Dedifferentiated amniotic fluid mesenchymal stem cell (primary cell): ENCODE results near the gene TDRD3.

Experiments
- DNase-seq: peaks from one replicate; pipeline ENCODE4 v3.0.0-alpha.2; 2016; ENCODE audit errors: extremely low spot score

TDRD3 gene

DNA sequence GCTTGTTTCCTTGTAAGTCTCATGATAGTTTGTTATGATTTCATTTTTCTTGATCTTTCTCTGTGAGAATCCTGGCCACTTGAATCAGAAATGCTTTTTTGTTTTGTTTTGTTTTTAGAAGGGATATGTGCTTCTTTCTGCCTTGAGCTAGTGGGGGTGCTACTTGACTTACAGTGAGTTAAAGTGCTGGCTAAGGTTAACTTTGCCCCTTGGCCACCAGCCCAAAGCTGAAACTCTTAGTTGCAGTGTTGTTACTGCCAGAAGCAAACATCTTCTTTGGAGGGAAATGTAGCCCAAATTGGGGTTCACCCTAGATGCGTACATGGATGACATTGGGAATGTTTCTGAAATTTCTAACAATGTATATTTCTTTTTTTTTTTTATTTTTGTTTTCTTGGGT lies 57.4 kb downstream of the TDRD3 start:
- DNase-seq: no peak

DNA sequence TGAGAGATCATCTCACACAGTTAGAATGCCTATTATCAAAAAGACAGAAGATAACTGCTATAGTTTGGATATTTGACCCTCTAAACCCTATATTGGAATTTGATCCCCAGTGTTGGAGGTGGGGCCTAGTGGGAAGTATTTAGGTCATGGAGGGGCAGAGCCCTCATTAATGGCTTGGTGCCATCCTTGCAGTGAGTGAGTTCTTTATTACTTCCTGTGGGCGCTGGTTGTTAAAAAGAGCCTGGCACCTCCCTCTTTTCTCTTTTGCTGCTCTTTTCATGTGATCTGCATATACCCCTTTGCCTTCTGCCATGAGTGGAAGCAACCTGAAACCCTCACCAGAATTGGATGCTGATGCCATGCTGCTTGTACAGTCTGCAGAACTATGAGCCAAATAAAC lies 66.8 kb downstream of the TDRD3 start:
- DNase-seq: no peak

DNA sequence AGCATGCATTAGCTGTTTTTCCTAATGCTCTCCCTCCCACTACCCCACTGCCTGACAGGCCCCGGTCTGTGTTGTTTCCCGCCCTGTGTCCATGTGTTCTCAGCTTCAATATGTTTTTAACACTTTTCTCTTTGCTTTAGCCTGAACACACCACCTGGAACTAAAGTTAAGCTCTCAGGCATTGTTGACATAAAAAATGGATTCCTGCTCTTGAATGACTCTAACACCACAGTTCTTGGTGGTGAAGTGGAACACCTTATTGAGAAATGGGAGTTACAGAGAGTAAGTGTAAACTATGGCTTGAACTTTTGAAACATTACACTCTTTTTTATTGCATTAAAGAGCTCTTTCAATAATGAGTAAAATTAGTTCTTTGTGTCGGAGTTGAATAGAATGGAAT lies 70.1 kb downstream of the TDRD3 start:
- DNase-seq: no peak

DNA sequence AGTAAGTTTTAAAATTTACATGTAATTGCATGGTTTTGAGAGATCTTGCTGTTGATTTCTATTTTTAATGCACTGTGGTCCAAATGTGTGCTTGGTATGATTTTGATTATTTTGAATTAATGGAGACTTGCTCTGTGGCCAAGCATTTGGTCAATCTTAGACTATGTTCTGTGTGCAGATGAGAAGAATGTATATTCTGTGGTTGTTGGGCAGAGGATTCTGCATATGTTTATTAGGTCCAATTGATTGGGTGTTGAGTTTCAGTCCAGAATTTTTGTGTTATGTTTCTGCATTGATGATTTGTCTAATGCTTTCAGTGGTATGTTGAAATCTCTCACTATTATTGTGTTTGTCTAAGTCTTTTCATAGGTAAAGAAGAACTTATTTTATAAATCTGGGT lies 82.3 kb downstream of the TDRD3 start:
- no peak for DNase-seq

DNA sequence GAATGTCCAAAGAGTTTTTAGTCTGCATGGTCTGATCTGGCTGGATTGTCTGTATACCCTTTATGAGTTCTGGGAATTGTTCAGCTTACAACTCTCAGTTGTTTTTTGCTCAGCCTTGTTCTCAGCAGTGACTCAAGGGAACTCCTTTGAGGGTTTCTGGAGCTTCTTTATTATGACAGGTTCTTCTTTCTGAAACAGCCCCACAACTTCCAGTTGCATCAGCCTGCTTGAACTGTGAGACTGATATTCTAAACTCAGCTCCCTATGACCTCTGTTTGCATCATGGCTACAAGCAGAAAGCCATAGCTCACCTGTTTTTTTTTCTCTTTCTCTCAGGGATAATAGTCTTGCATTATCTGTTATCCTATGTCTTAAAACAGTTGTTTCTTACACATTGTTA lies 85.0 kb downstream of the TDRD3 start:
- DNase-seq: no peak

DNA sequence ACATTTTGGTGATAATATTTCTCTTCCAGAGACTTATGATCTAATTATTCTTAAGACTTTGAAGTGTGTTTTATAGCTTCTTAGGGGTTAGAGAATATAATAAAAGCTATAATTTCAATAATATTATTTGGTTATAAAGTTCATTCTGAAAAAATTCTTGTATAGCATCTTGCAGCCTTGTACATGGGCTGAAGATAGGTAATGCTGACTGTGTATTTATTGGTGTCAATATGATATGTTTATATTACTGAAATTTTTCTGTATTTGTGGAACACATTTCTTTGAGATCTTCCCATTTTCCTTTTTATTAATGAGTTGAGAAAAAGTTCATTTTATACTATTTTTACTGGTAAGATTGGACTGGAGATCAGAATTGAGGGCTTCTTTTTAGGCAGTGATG lies 87.8 kb downstream of the TDRD3 start:
- no peak for DNase-seq

DNA sequence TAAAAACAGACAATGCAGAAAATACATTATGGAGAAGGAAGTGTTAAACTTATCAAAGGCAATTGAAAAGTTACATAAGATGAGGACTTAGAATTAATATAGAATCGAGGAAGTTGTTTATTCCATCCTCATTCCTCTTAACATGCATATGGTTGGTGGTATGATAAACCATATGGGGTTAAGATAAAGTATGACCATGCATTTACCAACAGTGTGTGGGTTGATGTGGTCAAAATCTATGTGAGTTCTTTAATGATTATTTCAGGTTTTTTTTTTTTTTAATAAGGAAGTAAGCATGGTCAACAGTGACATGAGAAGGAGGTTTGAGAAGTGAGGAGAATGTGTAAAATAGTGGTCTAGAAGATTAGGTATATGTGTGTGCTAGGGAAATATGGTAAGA lies 94.5 kb downstream of the TDRD3 start:
- no peak for DNase-seq

DNA sequence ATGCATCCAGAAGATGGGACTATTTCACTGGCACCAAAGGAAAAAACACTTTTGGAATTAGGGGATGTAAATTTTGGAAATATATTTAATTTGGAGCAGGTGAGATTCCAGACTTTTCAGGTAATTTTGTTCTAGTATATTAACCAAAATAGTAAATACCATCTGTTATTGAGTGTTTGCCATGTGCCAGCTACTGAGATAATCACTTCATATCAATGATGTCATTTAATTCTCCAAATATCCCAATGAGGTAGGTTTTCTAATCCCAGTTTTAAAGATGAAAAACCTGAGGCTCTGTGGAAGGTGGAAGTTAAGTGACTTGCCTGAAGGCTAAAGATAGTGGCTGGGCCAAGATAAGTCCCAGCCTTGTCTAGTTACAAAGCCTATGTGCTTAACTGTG lies 95.2 kb downstream of the TDRD3 start:
- no peak for DNase-seq

DNA sequence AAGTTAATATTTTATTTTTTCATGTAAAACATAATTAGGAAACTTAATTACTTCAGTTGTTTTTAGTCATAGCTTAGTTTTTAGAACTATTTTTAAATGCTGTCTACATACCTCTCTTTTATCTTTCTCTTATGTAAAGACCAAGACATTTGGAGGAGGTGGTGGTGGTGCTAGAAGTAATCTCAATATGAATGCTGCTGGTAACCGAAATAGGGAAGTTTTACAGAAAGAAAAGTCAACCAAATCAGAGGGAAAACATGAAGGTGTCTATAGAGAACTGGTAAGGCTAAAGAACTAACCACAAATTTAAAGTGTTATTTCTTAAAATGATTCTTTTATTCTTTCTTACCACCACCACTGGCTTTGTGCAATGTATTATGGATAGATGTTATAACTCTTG lies 97.3 kb downstream of the TDRD3 start:
- no peak for DNase-seq

DNA sequence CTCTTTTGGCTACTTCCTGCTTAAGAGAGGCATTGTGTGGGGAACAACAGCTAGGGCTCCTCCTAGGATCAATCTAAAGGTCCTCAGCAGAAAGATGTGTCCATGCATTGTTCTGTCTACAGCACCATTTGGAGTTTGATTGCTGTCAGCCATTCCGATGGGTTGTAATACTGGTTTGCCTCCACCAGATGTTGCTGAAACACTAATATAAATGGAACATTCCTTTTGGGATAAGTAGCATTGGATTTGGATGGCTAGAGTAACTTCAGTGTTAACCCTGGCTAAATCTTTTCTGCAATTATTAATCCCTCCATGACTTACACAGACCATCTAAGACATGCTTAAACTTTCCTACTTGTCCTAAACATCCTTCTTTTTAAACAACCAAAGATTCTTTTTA lies 104.2 kb downstream of the TDRD3 start:
- DNase-seq: no peak

DNA sequence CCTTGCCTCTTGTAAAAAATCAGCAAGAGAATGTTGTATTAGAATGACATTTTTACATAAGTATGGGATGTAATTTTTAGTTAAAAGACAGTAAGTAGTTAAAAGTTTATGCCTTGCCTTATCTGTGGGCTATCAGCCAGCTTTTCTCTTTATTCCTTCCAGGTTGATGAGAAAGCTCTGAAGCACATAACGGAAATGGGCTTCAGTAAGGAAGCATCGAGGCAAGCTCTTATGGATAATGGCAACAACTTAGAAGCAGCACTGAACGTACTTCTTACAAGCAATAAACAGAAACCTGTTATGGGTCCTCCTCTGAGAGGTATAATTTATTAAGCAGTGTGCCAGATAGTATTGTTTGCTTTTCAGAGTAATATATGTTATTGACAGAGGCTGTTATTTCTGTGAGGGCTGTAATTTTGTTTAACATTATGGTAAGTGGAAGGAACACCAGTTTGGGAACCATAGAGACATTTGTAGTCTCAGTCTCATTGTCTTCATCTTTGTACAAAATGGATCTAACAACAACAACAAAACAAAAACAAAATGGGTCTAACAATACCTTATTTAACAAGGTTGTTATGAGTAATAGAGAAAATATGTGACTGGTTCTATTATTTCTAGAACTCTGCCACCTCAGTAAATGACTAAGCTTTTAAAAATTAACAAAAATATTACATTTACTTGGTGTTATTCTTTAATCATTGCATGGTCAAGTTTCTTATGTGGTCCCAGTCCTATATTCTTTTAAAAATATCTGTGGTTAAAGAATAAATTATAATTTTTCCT lies 112.8 kb downstream of the TDRD3 start:
- no peak for DNase-seq

DNA sequence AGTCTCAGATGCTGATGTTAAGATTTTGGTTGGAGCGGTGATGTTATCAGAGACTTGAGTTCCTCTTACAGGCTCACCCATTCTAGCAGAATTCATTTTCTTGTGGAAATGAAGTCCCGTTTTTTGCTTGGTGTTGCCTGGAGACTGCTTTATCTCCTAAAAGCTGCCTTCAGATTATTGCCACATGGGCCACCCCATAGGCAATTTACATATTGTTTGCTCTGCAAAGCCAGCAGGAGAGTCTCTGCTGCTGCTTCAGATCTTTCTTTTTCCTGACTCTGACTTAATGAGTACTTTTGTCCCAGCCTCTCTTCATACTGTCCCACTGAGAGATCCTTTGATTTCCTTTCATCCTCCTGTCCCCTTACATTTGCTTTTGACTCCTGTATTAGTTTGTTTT lies 114.6 kb downstream of the TDRD3 start:
- no peak for DNase-seq

DNA sequence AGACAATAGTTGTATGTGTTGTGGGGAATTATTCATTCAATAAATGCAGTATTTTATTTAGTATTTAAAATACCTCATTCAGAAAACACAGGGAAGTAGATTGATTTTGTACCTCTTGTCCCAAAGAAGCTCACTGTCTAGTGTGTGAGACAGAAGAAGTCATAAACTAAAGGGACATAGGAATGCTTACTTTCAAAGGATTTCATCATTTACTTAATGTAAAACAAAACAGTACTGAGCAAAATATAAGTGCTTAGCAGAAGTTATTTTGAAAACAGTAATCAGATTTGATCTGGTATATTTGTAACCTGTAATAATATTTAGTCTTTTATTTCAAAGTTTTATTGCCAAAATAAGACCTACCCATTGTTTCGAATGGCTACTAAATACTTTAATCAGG lies 117.9 kb downstream of the TDRD3 start:
- DNase-seq: peak; percentile 63

DNA sequence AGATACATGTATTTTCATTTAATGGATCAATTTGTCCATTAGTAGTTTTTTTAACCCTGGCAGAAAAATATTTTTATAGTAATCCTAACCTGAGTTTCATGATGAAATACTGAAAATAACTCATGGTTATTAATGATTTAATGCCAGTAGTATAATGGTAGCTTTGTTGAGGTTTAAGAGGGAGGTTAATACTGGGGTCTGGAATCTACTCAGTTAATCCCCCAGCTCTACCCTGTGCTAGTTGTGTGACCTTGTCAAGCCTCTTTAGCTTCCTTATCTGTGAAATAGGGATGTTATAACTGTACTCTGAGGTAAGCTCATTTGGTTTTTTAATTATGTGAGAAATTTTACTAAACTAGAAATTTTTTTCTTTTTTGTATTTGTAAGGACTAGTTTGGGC lies 122.5 kb downstream of the TDRD3 start:
- DNase-seq: no peak

DNA sequence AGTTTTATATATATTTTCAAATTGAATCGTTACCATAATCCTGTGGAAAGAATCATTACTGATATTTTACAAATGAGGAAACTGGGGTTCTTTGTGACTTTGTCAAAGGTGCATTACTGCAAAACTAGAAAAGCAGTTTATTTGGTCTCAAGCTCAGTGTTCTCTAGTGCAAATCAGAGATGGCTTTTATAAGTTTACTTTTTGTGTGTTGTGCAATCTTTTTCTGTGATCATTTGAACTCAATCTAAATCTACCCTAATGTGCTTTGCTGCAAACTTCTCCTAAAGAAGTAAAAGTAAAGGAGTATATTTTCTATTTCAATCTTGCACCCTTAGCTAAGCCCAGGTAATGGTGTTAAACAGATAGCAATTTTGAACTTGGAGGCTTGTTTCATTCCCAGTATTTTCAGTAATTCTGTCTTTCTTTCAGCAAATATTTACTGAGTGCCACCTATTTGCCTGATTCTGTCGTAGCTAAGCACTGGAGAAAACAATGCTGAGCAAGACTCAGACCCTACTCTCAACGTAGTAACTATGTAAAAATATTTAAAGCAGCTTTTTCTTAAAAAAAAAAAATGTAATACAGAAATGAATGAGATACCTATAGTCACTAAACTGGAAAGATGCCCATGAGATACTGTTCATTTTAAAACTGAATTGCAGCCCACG lies 124.0 kb downstream of the TDRD3 start:
- no peak for DNase-seq

DNA sequence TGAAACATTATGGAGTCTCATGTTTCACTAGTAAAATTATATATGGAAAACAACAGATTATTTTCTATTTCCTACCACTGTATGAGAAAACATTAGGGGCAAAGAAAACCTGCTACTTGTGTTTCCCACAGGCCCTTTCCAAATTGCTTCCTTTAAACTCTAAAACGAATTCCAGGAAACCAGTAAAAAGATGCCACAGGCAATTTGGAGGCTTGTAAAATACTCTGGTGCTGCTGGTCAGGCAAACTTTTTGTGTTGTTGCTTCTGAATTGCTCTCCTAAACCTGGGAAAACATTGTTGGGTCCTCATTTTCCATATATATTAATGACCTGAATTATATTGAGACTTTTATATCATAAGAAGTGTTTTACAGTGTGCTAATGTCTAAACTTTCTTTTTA lies 141.5 kb downstream of the TDRD3 start:
- no peak for DNase-seq

DNA sequence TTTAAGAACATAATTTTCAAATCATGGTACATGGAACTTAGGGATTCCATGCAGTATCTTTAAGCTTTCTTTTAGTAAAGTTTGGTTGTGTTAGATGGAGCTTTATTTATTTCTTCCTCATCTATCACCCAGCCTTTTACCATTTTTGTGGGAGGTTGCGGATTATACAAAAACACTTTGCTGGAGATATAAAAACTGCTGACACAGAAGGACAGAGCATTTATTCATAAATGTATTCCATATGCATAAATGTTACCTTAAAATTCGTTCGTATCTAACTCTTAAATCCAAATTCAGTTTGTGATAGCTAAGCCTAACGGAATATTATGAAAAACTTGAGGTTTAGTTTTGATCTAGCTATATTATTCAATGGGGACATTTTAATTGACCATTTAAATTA lies 143.3 kb downstream of the TDRD3 start:
- no peak for DNase-seq

DNA sequence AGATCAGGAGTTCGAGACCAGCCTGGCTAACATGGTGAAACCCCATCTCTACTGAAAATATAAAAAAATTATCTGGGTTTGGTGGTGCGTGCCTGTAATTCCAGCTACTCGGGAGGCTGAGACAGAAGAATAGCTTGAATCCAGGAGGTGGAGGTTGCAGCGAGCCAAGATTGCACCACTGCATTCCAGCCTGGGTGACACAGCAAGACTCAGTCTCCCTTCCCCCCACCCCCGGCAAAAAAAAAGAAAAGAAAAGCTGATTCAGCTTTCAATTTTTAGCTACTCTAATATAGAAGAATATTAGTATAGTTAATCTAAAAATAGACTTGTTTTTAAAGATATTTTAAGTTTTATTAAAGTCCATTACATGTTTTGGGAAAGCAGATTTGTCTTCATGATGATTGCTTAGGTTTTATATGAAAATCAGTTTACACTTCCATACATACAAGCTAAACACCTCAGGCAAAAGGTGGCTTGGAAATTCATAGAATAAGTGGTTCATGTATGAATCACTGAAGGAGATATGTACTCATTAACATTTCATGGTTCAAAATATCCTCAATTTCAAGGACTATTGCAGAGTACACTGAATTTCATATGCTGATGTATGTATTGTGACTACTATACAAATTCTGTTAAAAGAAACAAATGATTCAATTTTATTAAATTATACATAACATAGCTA lies 165.2 kb downstream of the TDRD3 start:
- no peak for DNase-seq

DNA sequence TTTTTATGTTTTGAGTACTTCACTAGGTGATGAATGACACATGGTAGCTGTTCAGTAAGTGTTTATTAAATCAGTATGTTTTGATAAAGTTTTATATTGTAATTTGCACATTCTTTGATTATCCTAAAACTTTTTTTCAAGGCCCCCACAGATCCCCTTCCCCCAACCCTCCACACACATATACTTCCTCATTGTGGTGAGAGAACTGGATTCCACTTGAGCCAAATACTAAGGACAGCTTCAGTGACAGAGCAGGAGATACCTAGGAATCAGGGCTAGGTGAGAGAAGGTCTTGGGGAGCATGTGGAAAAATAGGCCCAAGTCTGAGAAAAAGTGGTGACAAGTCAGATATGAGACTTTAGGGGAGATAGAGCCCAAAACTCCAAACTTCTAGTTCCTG lies 174.6 kb downstream of the TDRD3 start:
- DNase-seq: no peak

DNA sequence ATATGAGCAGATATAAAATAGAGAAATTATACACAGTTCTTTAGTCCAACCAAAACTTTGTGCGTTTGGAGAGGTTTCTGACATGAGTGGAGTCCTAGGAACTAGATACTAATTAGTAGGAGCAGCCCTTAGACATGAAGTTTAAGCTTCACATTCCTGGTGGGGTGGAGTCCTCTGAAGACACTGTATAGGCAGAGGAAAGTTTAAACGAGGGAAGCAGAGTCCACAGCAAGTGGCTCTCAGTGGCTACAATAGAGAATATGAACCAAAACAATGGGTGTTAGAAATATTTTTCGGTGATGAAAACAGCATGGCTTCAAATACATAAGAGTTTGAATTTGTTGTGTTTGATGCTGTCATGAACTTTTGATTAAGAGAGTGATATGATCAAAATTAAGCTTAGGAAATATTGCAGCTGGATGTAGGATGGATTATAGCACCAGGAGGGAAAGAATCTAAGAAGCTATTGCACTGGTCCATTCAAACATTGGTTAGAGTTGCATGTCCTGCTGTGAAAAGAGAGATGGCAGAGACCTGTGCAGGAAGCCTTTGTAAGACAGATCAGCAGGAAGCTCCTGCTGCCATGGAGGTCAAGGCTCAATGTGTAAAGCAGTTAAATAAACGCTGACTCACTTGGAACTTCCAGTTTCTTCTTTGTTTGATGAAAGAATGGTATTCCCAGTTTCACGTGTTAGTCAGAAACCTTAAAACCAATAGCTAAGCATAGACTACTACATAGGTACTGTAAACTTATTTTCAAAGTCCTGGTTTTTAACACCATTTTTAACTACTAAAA lies 175.2 kb downstream of the TDRD3 start:
- no peak for DNase-seq

DNA sequence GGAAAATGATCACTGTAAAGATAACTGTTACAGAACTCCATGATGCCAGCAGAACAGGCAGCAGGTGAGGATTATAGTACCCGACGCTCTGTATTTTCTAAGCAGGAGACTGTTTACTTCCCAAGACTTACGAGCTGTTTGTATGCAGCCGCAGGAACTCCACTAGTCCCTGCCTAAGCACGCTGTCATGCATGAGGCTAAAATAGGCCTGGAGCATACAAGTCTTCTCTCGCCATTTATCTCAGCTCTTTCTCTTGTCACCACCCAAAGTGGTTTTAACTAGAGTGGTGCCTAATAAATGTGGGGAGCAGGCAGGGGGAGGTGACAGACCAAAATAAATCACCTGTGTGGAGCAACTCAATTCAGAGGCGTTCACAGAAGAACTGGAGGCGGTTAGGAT lies 175.8 kb downstream of the TDRD3 start:
- no peak for DNase-seq

DNA sequence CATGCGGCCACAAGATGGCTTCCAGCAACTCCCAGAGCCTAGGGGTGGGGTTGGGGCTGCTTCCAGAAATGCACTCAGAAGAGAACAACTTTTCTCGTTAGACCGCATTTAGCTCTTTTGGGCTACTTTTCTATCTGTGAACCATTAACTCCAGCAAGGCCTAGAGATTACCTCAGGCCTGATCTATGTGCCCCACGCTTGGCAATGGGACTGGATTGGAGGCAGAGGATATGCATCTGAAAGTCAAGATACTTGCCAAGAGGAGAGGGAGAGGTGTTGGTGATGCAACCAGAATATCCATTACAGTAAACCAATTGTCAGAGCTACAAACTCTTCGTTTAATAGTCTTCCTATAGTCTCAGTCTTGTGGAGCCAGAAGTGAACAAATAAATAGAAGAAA lies 177.7 kb downstream of the TDRD3 start:
- DNase-seq: no peak
